ENCODE data around the gene CARMIL1. TPM values are rescaled to one million over a fixed set of nuclear protein-coding genes. Genes with fewer than 3 reads are reported as not detected.
"Not testable (repeated sequence)": the region's sequence is repeated elsewhere in the genome, so short reads cannot be mapped to it uniquely, and the experiment has no call there.

The CARMIL1 gene
- total and polyA plus RNA-seq, 2 donors from 2014 or later: 22.3 to 51.1 TPM

- no peak overlapping the region for H3K4me3 ChIP-seq (ENCODE audit: low read length in 3 of 3)
- no peaks in the 10 kb centered on the region for H3K9me3 ChIP-seq (ENCODE audit: control insufficient read depth in 2 of 3, insufficient read depth in 1 of 3, low read length in 3 of 3)
- intact Hi-C loops (cut with DNase I): no loop called here
- H3K4me1 ChIP-seq (ENCODE audit: control insufficient read depth in 2 of 3, insufficient read depth in 2 of 3, low read depth in 1 of 3, low read length in 3 of 3): peaks cover 0 to 7% (median 0%) of the 10 kb centered on the region in 3 donors
- H3K27me3 ChIP-seq (ENCODE audit: control insufficient read depth, insufficient read depth, low read length): no peaks in the 10 kb centered on the region
- DNase-seq: no peak
- TF ChIP-seq, protein P1, sequence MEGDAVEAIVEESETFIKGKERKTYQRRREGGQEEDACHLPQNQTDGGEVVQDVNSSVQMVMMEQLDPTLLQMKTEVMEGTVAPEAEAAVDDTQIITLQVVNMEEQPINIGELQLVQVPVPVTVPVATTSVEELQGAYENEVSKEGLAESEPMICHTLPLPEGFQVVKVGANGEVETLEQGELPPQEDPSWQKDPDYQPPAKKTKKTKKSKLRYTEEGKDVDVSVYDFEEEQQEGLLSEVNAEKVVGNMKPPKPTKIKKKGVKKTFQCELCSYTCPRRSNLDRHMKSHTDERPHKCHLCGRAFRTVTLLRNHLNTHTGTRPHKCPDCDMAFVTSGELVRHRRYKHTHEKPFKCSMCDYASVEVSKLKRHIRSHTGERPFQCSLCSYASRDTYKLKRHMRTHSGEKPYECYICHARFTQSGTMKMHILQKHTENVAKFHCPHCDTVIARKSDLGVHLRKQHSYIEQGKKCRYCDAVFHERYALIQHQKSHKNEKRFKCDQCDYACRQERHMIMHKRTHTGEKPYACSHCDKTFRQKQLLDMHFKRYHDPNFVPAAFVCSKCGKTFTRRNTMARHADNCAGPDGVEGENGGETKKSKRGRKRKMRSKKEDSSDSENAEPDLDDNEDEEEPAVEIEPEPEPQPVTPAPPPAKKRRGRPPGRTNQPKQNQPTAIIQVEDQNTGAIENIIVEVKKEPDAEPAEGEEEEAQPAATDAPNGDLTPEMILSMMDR (IDR thresholded peaks at IDR 0.05; ENCODE audit: borderline replicate concordance, extremely low read depth, insufficient read depth): no peak
- FAIRE-seq: no peak
- H3K9ac ChIP-seq (ENCODE audit: low read length in 3 of 3): no peak overlapping the region
- no peaks in the 10 kb centered on the region for H3K36me3 ChIP-seq (ENCODE audit: control insufficient read depth in 2 of 3, insufficient read depth in 3 of 3, low read length in 3 of 3)
- no peak overlapping the region for H3K27ac ChIP-seq (ENCODE audit: low read depth in 2 of 2, low read length in 2 of 2)
Measured at GRCh38 chr6:25583099-25583498, 303.9 kb downstream of the CARMIL1 start.

GRCh38 chr6:25583906-25584305 lies 304.7 kb downstream of the CARMIL1 start:
- no peaks in the 10 kb centered on the region for H3K36me3 ChIP-seq (ENCODE audit: control insufficient read depth in 2 of 3, insufficient read depth in 3 of 3, low read length in 3 of 3)
- DNase-seq: no peak
- intact Hi-C loops (cut with DNase I): no loop called here

GRCh38 chr6:25585225-25585624 lies 306.1 kb downstream of the CARMIL1 start:
- intact Hi-C loops (cut with DNase I): no loop called here
- no peaks in the 10 kb centered on the region for H3K27me3 ChIP-seq (ENCODE audit: control insufficient read depth, insufficient read depth, low read length)
- H3K27ac ChIP-seq (ENCODE audit: low read depth in 2 of 2, low read length in 2 of 2): no peak overlapping the region
- no peak overlapping the region for H3K9ac ChIP-seq (ENCODE audit: low read length in 3 of 3)
- no peaks in the 10 kb centered on the region for H3K36me3 ChIP-seq (ENCODE audit: control insufficient read depth in 2 of 3, insufficient read depth in 3 of 3, low read length in 3 of 3)
- H3K4me3 ChIP-seq (ENCODE audit: low read length in 3 of 3): no peak overlapping the region
- TF ChIP-seq, protein P1 (IDR thresholded peaks at IDR 0.05; ENCODE audit: borderline replicate concordance, extremely low read depth, insufficient read depth): no peak
- DNase-seq: no peak
- no peaks in the 10 kb centered on the region for H3K9me3 ChIP-seq (ENCODE audit: control insufficient read depth in 2 of 3, insufficient read depth in 1 of 3, low read length in 3 of 3)
- peaks cover 0 to 7% (median 0%) of the 10 kb centered on the region in 3 donors for H3K4me1 ChIP-seq (ENCODE audit: control insufficient read depth in 2 of 3, insufficient read depth in 2 of 3, low read depth in 1 of 3, low read length in 3 of 3)
- FAIRE-seq: no peak

More at GRCh38 chr6:25583906-25584305, 304.7 kb downstream of the CARMIL1 start:
- TF ChIP-seq, protein P1 (IDR thresholded peaks at IDR 0.05; ENCODE audit: borderline replicate concordance, extremely low read depth, insufficient read depth): no peak
- Histone ChIP-seq H3K4me3 (ENCODE audit: low read length in 3 of 3) (no peak overlapping the region), H3K9me3 (ENCODE audit: control insufficient read depth in 2 of 3, insufficient read depth in 1 of 3, low read length in 3 of 3) (no peaks in the 10 kb centered on the region), H3K9ac (ENCODE audit: low read length in 3 of 3) (no peak overlapping the region), H3K27me3 (ENCODE audit: control insufficient read depth, insufficient read depth, low read length) (no peaks in the 10 kb centered on the region), H3K4me1 (ENCODE audit: control insufficient read depth in 2 of 3, insufficient read depth in 2 of 3, low read depth in 1 of 3, low read length in 3 of 3) (peaks cover 0 to 7% (median 0%) of the 10 kb centered on the region in 3 donors), H3K27ac (ENCODE audit: low read depth in 2 of 2, low read length in 2 of 2) (no peak overlapping the region)
- FAIRE-seq: no peak

DNA sequence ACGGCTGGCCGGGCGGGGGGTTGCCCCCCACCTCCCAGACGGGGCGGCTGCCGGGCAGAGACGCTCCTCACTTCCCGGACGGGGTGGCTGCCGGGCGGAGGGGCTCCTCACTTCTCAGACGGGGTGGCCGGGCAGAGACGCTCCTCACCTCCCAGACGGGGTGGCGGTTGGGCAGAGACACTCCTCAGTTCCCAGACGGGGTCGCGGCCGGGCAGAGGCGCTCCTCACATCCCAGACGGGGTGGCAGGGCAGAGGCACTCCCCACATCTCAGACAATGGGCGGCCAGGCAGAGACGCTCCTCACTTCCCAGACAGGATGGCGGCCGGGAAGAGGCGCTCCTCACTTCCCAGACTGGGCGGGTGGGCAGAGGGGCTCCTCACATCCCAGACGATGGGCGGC lies 306.9 kb downstream of the CARMIL1 start:
- H3K9me3 ChIP-seq (ENCODE audit: control insufficient read depth in 2 of 3, insufficient read depth in 1 of 3, low read length in 3 of 3); H3K4me3 ChIP-seq (ENCODE audit: low read length in 3 of 3); H3K9ac ChIP-seq (ENCODE audit: low read length in 3 of 3); H3K27me3 ChIP-seq (ENCODE audit: control insufficient read depth, insufficient read depth, low read length); H3K4me1 ChIP-seq (ENCODE audit: control insufficient read depth in 2 of 3, insufficient read depth in 2 of 3, low read depth in 1 of 3, low read length in 3 of 3); intact Hi-C loops (cut with DNase I); H3K36me3 ChIP-seq (ENCODE audit: control insufficient read depth in 2 of 3, insufficient read depth in 3 of 3, low read length in 3 of 3); H3K27ac ChIP-seq (ENCODE audit: low read depth in 2 of 2, low read length in 2 of 2); FAIRE-seq; DNase-seq: not testable (repeated sequence)

Data from kidney (tissue), 14 donors.